Renal cortical epithelial cell (primary cell): ENCODE results near the gene ANLN. TPM values are rescaled to one million over a fixed set of nuclear protein-coding genes. Genes with fewer than 3 reads are reported as not detected.
A peak's percentile ranks its signal among the peaks of the same experiment; 100 is the strongest.
"Not testable (repeated sequence)": the region's sequence is repeated elsewhere in the genome, so short reads cannot be mapped to it uniquely, and the experiment has no call there.

Experiments used
- DNase-seq: peaks from one replicate; pipeline ENCODE4 v3.0.0-alpha.2; 2011; ENCODE audit warnings: low read depth
- total RNA-seq: library from RNA; depleted of rRNA; stranded (reverse); fragments of >200 nt; gene quantifications from 2 replicates; pipeline ENCODE4 v1.2.3, GENCODE V29; 2014

Gene ANLN
- total RNA-seq, 1 donor from 2014 or later, result 5.6 TPM

DNA sequence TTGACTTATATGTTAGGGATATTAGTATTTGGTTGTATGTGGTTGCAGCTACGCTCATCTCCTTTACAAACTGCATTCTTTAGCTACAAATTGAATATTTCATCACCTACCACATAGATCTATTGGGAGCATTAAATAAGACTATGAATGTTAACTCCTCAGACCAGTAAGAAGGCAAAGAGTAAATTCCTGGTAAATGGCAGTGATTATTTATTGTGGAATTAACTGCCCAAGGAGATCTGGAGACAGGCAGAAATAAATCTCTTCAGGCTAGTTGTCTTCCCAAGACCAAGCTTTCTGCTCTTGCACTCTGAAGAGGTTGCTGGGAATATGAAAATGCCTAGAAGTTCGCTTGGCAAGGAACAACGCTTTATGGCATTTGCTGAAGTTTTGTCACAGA is 74.6 kb downstream of the ANLN start:
- no peak for DNase-seq

DNA sequence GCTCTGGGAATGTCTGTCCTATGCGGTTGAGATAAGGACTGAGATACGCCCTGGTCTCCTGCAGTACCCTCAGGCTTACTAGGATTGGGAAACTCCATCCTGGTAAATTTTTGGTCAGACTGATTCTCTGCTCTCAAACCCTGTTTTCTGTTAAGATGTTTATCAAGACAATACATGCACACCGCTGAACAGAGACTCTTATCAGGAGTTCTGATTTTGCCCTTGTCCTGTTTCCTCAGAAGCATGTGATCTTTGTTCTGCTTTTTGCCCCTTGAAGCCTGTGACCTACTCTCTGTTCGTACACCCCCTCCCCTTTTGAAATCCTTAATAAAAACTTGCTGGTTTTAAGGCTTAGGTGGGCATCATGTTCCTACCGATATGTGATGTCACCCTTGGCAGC is 76.3 kb downstream of the ANLN start:
- not testable (repeated sequence) for DNase-seq

DNA sequence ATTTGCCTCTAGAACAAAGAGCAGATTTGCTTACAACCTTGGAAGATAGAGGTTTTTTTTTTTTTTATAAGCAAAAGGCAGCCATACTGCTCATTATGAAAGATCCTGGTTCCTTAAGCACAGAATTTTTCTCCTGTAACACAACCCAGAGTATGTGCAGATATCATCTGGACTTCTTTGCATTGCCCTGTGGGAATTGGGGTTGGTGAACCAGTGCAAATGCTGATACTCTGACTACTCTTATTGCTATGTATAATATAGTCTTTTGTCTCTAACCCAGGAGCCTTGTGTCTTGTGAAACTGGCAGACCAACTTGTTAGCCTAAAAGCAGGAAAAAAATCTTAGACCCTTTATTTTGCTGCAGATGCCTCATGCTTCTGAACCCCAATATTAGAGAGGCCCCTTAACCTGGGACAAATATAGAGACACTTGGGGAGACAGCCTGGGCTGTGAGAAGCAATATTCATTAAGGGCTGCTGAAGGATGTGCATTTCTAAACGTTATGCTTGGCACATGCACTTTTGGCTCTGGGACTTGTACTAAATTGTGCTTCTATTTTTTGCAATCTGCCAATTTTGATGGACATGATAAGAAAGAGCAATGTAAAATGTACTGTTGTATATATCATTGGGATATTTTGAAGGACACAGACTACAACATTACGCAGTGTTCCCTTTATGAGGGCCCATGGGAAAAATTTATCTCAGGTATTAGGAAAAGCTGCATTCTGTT is 78.9 kb downstream of the ANLN start:
- DNase-seq, result no peak

DNA sequence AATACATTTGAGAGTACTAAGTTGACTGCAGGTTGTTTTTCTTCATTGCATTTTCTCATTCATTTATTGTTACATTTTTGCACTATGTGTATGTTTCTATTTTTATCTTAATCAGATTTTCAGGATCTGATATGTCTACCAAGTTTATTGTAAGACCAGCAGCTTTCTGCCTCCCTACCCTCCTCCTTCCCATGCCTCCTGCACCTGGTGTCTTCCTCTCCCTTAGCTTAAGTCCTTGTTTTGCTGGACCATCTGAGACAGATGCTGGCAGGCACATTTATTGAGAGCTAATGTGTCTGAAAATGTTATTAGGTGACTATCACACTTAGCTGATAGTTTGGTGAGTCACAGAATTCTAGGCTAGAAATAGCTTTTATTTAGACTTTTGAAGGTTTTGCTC is 79.6 kb downstream of the ANLN start:
- no peak for DNase-seq

DNA sequence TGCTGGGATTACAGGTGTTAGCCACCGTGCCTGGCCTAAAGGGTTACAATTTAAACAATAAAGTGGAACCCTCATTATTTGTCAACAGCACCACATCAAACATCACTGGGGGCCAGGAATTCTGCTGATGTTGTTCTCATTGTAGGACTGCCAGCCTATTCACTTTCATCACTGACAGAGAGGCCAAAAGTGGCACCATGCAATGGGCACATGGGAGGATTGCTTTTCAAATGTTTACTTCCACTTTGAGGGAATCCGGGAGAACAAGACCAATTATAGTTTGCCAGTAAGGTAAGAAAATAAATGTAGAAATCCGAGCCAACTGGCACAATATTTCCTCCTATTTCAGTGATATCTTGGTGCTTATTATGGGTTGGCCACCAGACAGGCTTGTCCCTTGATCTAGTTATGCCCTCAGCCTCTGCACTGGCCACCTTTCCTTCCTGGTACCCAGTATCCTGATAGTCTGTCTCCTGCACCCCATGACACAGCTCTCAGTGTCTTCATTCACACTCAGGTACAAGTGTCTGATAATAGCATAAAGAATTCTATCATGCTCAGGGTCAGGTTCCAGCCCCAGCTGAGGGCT is 82.6 kb downstream of the ANLN start:
- DNase-seq, result no peak

DNA sequence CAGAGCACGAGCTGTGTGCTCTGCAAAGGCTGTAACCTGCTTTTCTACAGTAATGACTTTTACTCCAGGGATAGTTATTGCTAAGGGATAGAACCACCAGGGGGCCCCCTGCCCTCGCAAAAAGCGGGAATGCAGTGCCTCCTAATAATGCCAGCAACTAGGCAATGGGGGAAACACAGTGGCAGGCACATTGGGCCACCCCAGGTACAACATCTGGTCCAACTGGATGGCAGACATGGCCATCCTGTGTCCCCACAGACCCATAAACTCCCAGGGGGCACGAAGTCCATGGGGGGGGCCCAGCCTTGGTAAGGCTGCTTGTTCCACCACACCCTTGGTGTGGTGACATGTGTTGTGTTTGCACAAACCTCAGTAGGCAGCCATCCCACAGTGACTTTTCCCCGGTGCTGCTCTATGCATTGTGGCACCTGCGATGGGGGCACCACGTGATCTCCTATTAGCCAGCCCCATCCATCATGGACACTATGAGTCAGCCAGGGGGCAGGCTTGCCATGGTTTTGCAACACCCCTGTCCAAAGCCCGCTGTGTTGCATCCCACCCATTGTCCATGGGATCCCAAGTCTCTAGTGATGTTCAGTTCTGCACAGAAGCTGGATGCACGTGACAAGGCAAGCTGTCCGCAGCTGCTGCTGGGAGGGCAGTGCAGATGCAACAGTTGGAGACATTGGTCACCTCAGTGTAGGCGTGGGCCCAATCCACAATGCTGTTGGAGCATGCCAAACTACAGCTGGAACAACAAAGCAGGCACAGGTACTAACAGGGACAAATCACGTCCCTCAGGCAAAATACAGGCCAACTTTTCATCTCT is 84.0 kb downstream of the ANLN start:
- DNase-seq, result no peak

DNA sequence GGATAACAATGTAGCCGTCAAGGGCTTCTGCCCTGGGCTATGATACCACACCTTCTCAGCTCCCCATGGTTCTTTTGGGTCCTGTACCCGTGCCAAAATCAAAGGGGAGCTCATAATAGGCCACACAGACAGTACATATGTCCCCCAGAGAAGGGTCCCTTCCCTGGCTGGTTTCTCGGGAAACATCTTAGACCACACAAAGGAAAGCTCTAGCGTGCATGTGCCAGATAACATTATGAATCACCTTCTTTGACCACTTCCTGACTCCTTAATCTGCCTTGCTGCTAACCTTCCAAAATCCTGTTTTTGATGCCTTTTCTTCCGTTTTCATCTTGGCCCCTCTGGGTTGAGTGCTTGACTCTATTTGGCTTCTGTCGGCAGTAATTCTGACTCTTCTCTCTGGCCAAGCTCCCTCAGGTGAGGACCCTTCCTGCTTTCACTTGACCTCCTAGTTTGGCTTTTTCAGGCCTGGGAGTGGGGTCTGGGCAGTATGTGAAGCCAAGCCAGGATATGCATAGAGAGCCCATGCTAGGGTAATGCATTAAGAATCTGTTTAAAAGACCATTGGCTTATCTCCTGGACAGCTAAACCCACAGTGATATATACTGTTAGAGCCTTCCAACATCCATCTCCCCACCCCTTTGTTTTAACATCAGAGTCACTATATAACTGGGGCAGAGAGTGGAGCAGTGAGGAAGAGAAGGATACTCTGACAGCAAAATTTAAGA is 84.8 kb downstream of the ANLN start:
- DNase-seq, result no peak

DNA sequence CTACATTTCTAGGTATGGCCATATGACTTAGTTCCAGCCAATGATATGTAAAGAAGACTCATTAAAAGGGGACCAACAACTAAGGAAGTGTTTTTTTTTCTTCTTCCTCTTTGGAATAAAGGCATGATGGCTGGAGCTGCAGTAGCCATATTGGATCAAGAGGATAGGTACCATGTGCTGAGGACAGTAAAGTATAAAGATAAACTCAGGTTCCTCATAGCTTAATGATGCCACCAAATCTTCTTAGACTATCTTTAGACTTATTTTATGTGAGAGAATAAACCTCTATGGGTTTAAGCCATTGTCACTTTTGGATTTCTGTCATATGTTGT is 85.3 kb downstream of the ANLN start:
- no peak for DNase-seq

DNA sequence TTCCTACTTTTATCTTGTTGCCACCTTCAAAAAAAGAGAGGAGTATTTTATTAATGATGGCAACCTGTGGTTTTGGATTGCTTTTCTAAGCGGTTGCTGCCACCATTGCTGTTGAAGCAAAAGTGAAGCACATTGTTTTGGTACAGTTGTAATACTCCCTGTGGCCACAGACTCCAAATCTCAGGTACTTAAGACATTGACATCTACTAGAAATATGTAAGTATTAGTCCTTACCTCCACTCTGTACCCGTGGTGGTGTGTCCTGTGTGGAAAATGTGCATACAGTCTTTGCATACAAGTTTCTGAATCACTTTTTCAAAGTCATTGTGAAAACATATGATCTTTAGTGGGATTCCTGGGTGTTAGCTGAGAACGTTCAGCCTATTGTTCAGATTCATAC is 85.7 kb downstream of the ANLN start:
- no peak for DNase-seq

DNA sequence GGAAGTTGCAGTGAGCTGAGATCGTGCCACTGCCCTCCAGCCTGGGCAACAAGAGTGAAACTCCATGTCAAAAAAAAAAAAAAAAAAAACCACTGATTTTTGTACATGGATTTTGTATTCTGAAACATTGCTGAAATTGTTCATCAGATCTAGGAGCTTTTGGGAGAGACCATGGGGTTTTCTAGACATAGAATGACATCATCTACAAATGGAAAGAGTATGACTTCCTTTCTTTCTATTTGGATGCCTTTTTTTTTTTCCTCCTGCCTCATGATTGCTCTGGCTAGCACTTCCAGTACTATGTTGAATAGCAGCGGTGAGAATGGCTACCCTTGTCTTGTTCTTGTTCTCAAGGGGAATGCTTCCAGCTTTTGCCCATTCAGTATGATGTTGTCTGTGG is 89.1 kb downstream of the ANLN start:
- no peak for DNase-seq

DNA sequence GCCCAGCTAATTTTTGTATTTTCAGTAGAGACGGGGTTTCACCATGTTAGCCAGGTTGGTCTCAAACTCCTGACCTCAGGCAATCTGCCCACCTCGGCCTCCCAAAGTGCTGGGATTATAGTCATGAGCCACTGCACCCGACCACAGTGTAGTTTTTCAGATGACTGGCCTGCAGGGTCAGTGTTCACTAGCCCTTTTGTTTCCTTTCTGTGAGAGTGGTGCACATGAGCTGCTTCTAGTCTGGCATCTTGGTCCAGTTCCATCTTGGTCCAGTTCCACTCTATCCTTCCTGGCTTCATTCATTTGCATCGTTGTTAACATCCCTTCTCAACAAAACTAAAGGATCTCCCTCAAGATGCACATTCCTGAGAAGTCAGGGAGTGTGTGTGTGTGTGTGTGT is 94.2 kb downstream of the ANLN start:
- DNase-seq, result peak; percentile 66

DNA sequence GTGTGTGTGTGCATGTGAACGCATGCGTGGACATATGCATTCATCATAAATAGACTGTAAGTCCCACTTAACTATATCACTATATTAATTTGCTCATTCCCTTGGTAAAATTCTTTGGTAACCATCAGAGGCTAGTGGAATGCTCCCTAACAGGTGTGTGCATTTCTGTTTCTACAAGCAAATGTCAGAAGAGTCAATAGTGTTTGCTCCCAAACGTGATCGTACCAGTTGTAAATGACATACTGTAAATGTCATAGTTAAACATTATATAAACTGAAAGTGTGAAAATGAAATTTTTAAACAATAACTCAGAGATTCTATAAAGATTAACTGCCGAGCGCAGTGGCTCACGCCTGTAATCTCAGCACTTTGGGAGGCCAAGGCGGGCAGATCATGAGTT is 94.6 kb downstream of the ANLN start:
- DNase-seq, result no peak

DNA sequence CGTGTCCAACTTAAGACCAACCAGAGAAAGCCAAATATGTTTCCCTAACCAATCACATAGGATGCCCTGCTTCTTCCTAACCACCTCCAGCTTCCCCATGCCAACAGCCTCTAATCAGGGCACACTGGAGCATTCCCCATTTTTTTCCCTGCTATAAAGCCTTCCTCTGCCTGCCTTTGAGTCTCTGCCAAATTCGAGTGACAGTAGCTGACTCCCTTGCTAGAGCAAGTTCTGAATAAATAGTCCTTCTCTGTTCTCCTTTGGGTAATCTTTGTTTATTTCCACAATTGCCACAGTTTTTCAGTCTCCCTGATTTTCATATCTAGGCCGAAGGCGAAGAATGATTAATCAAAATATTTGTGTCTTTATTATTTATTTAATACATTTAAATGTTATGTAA is 96.7 kb downstream of the ANLN start:
- no peak for DNase-seq

DNA sequence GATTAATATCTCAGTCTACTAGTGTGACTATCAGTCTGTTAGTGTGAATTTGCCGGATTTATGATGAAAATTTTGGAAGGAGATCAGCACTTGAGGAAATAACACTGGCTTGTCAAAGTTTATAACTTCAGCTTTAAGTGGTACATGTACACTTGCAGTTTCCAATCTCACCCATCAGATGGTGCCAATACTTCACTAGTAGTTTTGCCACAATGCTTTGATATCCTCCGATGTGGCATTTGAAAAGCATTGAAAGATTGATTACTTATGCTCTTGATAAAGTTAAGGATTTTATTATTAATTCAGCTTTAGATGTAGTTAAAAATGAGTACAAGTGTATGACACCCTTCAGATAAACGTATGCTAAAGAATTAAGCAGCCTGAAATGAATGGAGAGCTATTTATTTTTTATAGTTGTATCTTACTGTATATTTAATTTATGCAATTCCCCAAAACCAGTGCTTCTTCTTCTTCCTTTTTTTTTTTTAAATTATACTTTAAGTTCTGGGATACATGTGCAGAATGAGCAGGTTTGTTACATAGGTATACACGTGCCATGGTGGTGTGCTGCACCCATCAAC is 98.2 kb downstream of the ANLN start:
- DNase-seq, result peak; percentile 73

DNA sequence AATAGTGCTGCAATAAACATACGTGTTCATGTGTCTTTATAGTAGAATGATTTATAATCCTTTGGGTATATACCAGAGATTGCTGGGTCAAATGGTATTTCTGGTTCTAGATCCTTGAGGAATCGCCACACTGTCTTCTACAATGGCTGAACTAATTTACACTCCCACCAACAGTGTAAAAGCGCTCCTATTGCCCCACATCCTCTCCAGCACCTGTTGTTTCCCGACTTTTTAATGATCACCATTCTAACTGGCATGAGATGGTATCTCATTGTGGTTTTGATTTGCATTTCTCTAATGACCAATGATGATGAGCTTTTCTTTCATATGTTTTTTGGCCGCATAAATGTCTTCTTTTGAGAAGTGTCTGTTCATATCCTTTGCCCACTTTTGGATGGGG is 99.0 kb downstream of the ANLN start:
- not testable (repeated sequence) for DNase-seq

DNA sequence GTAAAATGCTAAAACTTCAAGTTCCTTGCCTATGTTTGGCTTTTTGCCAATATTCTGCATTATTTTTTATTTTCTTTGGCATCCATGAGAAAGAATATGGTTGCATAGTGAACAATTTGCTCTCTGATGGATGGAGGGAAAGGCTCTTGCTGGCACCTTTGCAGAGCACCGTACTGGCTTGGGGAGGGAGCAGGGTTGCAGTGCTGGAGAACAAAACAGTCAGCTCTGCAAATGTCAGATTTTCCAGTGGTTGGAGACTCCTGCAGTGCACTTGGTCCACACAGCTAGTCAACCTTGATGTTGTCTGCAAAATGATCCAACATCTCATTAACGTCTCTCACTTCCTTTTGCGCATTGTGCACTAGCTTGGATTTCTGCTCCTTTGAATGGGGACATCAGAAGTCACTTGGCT is 100.8 kb downstream of the ANLN start:
- no peak for DNase-seq

DNA sequence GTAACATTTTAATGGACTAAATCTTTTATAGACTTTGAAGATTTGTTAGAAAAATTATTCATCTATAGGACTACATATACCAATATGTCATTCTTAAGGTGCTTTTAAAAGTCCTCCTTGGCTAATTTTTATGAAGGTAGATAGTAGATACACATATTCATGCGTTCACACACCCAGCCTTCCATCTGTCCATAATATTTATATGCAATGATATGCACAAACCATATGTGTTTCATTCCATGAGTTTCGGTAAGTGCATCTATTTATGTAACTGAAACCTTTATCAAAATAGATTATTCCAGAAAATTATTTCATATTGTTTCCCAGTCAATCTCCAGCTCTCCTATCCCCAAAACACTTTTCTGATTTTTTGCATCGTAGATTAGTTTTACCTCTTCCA is 101.7 kb downstream of the ANLN start:
- no peak for DNase-seq

DNA sequence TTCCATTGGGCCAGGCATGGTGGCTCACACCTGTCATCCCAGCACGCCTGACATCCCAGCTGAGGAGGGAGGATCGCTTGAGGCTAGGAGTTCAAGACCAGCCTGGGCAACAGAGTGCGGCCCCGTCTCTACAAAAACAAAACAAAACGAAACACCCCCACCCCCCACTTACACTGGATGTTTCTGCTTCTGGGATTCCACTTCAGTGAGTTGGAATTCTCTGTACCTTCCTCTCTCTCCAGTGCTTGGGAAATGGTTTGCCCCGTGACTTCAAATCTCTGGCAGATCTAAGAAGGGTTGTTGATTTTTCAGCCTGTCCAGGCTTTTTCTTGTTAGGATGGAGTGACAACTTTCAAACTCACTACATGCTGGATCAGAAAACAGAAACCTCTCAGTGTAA is 106.9 kb downstream of the ANLN start:
- no peak for DNase-seq

DNA sequence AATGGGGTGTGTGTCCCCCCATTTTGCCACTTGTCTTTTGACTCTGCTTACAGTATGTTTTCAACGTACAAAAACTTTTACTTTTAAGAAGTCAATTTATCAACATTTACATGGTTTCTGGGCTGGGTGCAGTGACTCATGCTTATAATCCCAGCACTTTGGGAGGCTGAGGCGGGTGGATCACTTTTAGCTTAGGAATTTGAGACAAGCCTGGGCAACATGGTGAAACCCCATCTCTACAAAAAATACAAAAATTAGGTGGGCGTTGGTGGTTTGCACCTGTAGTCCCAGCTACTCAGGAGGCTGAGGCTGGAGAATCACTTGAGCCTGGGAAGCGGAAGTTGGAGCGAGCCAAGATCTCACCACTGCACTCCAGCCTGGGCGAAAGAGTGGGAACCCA is 107.5 kb downstream of the ANLN start:
- not testable (repeated sequence) for DNase-seq

DNA sequence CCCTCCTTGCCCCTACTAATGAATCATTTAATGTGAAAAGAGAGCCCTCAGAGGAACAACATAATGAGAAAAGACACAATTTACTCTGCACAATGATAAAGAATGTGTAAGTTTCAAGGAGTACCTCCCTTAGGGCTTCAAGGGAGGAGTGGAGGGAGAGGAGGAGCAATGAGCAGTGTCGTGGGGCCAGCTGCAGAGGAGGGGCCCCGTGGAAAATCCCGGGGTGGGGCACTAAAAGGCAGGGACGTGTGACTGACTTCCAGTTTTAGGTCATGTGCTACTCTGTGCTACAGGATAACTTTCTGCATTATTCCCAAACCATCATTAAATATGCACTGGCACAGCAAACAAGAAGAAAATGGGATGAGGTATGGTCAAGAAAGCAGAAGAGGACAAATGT is 108.1 kb downstream of the ANLN start:
- no peak for DNase-seq
